H1 (cell line): ENCODE measurements around the gene BRPF1. TPM values are rescaled to one million over a fixed set of nuclear protein-coding genes. Genes with fewer than 3 reads are reported as not detected.

Experiments used
- CTCF ChIA-PET: fragments of 300-600 bp; sonication (Branson Sonifier 250); formaldehyde crosslinking; loops from one replicate; lab custom pipeline; 2021; ENCODE audit not compliant: partially characterized antibody; lab: Charles Lee
- POLR2A ChIA-PET: fragments of 300-600 bp; sonication (Branson Sonifier 250); formaldehyde crosslinking; loops from one replicate; lab custom pipeline; 2021; ENCODE audit warnings: inconsistent platforms; ENCODE audit not compliant: partially characterized antibody; lab: Charles Lee
- DNase-seq, 2 experiments: peaks; one replicate each; pipeline versions ENCODE4 v3.0.0 to v3.0.0-alpha.2; 2010 to 2022; ENCODE audit warnings: low spot score in 2 of 2, low read depth in 1 of 2, mixed read lengths in 1 of 2
- FAIRE-seq: peaks from 2 replicates; lab custom pipeline; 2011; peaks lifted over from hg19 to GRCh38; lab: Jason Lieb, UNC
- H2AFZ ChIP-seq: 2 replicates; pipeline ENCODE4 v1.8.1; 2012; ENCODE audit warnings: low read length, inconsistent platforms
- H2AK5ac ChIP-seq: 2 replicates; pipeline ENCODE4 v1.6.1; 2013; ENCODE audit warnings: low read depth, low read length
- H2BK120ac ChIP-seq: replicated peaks from 2 replicates; pipeline ENCODE3; 2013; ENCODE audit warnings: low read depth, low read length, inconsistent platforms
- H2BK12ac ChIP-seq: 2 replicates; pipeline ENCODE4 v1.6.1; 2013; ENCODE audit warnings: low read depth, low read length
- H2BK15ac ChIP-seq: 2 replicates; pipeline ENCODE4 v1.6.1; 2013; ENCODE audit warnings: low read length
- H2BK20ac ChIP-seq: 2 replicates; pipeline ENCODE4 v1.6.1; 2013; ENCODE audit warnings: low read length
- H2BK5ac ChIP-seq: 2 replicates; pipeline ENCODE4 v1.6.1; 2013; ENCODE audit warnings: low read depth, low read length
- H3K14ac ChIP-seq: 2 replicates; pipeline ENCODE4 v1.6.1; 2013; ENCODE audit warnings: inconsistent platforms; ENCODE audit not compliant: insufficient read length
- H3K18ac ChIP-seq: 2 replicates; pipeline ENCODE4 v1.6.1; 2013; ENCODE audit warnings: low read length; ENCODE audit errors: extremely low read depth
- H3K23ac ChIP-seq: 2 replicates; pipeline ENCODE4 v1.6.1; 2013; ENCODE audit warnings: inconsistent platforms; ENCODE audit not compliant: insufficient read length
- H3K23me2 ChIP-seq: 2 replicates; pipeline ENCODE4 v1.6.1; 2013; ENCODE audit warnings: low read depth, low read length
- H3K27ac ChIP-seq: 2 replicates; pipeline ENCODE4 v1.6.1; 2011; ENCODE audit warnings: low read depth, low read length, inconsistent platforms
- H3K27me3 ChIP-seq, 4 experiments: replicated peaks in 1 of 4; 1 replicate in 1 of 4; 2 replicates in 3 of 4; pipeline versions ENCODE4 v1.6.1 to v1.8.1; 2011 to 2013; ENCODE audit warnings: low read length in 3 of 4, mild to moderate bottlenecking in 3 of 4, inconsistent platforms in 2 of 4, mixed read lengths in 2 of 4, moderate library complexity in 1 of 4; ENCODE audit not compliant: control insufficient read depth in 3 of 4, insufficient read depth in 3 of 4; ENCODE audit errors: extremely low read depth in 1 of 4
- H3K36me3 ChIP-seq, 4 experiments: 2 replicates each; pipeline versions ENCODE4 v1.6.1 to v1.8.1; 2011 to 2013; ENCODE audit warnings: mild to moderate bottlenecking in 4 of 4, low read length in 3 of 4, moderate library complexity in 2 of 4, control low read depth in 1 of 4, inconsistent platforms in 1 of 4; ENCODE audit not compliant: insufficient read depth in 4 of 4, control insufficient read depth in 2 of 4
- H3K4ac ChIP-seq: replicated peaks from 2 replicates; pipeline ENCODE3; 2013; ENCODE audit warnings: low read length, low read depth, mixed read lengths, inconsistent platforms; ENCODE audit not compliant: insufficient read length
- H3K4me1 ChIP-seq, 4 experiments: replicated peaks in 1 of 4; 1 replicate in 1 of 4; 2 replicates in 3 of 4; pipeline versions ENCODE4 v1.6.1 to v1.8.1; 2011 to 2013; ENCODE audit warnings: low read length in 3 of 4, inconsistent platforms in 2 of 4, mixed read lengths in 1 of 4; ENCODE audit not compliant: insufficient read depth in 4 of 4, control insufficient read depth in 3 of 4
- H3K4me2 ChIP-seq, 2 experiments: 2 replicates each; pipeline versions ENCODE4 v1.6.1 to v1.8.1; 2011 to 2013; ENCODE audit warnings: low read depth in 2 of 2, low read length in 2 of 2, control low read depth in 1 of 2, inconsistent platforms in 1 of 2, mild to moderate bottlenecking in 1 of 2; ENCODE audit not compliant: insufficient read depth in 1 of 2
- H3K4me3 ChIP-seq, 4 experiments: fragments of 200-600, 300-600 bp in 1 of 4; sonication (generic), shearing (Covaris generic), sonication (Bioruptor Twin) in 1 of 4; 2 replicates each; pipeline versions ENCODE4 v1.5.1 to v1.8.1; 2011 to 2016; ENCODE audit warnings: low read length in 4 of 4, low read depth in 3 of 4, control low read depth in 2 of 4, inconsistent platforms in 2 of 4, mild to moderate bottlenecking in 2 of 4, mixed read lengths in 1 of 4, moderate library complexity in 1 of 4; ENCODE audit not compliant: insufficient read depth in 2 of 4; ENCODE audit errors: extremely low read depth in 1 of 4
- H3K56ac ChIP-seq: replicated peaks from 2 replicates; pipeline ENCODE3; 2013; ENCODE audit warnings: low read depth, mild to moderate bottlenecking, mixed read lengths, low read length, inconsistent platforms; ENCODE audit not compliant: insufficient read length
- H3K79me1 ChIP-seq: 2 replicates; pipeline ENCODE4 v1.6.1; 2013; ENCODE audit warnings: low read depth, low read length, control low read depth
- H3K79me2 ChIP-seq, 2 experiments: 2 replicates each; pipeline versions ENCODE4 v1.6.1 to v1.8.1; 2012 to 2013; ENCODE audit warnings: low read length in 2 of 2, mild to moderate bottlenecking in 2 of 2, inconsistent platforms in 1 of 2; ENCODE audit not compliant: insufficient read depth in 2 of 2, control insufficient read depth in 1 of 2
- H3K9ac ChIP-seq, 4 experiments: replicated peaks in 1 of 4; 1 replicate in 1 of 4; 2 replicates in 3 of 4; pipeline versions ENCODE4 v1.6.1 to v1.8.1; 2011 to 2013; ENCODE audit warnings: low read depth in 3 of 4, low read length in 3 of 4, control low read depth in 2 of 4, mild to moderate bottlenecking in 2 of 4, moderate library complexity in 2 of 4, inconsistent platforms in 1 of 4; ENCODE audit errors: extremely low read depth in 1 of 4
- H3K9me3 ChIP-seq, 2 experiments: 2 replicates each; pipeline versions ENCODE4 v1.6.1 to v1.8.1; 2012 to 2013; ENCODE audit warnings: mild to moderate bottlenecking in 2 of 2, moderate library complexity in 2 of 2, control low read depth in 1 of 2, inconsistent platforms in 1 of 2, low read depth in 1 of 2, low read length in 1 of 2, mixed read lengths in 1 of 2; ENCODE audit not compliant: insufficient read depth in 2 of 2
- H4K20me1 ChIP-seq, 2 experiments: replicated peaks in 1 of 2; 2 replicates each; pipeline versions ENCODE3 to v1.8.1; 2011 to 2013; ENCODE audit warnings: inconsistent platforms in 2 of 2, low read length in 2 of 2, mild to moderate bottlenecking in 1 of 2; ENCODE audit not compliant: insufficient read depth in 2 of 2, control insufficient read depth in 1 of 2
- H4K5ac ChIP-seq: 2 replicates; pipeline ENCODE4 v1.6.1; 2013; ENCODE audit warnings: low read length, low read depth, mixed read lengths, inconsistent platforms; ENCODE audit not compliant: insufficient read length
- H4K8ac ChIP-seq: 2 replicates; pipeline ENCODE4 v1.8.0; 2013; ENCODE audit warnings: mild to moderate bottlenecking, moderate library complexity, low read length, inconsistent platforms; ENCODE audit not compliant: insufficient read depth; ENCODE audit errors: extremely low read depth
- H4K91ac ChIP-seq: replicated peaks from 2 replicates; pipeline ENCODE3; 2013; ENCODE audit warnings: low read length, mixed read lengths, inconsistent platforms; ENCODE audit not compliant: insufficient read length
- ASH2L ChIP-seq: fragments of 200-600, 300-600 bp; sonication (generic); IDR thresholded peaks from one replicate; pipeline ENCODE4 v1.7.1; 2017; ENCODE audit warnings: low read length
- CREB1 ChIP-seq: IDR thresholded peaks from 2 replicates; pipeline ENCODE4 v1.6.1; 2012; ENCODE audit warnings: inconsistent platforms
- CTCF ChIP-seq, 3 experiments: IDR thresholded peaks; 1 replicate in 2 of 3; 2 replicates in 1 of 3; pipeline versions ENCODE4 v1.5.1 to v1.6.1; 2011; ENCODE audit warnings: low read length in 3 of 3, mild to moderate bottlenecking in 3 of 3, inconsistent platforms in 2 of 3, low read depth in 1 of 3, moderate library complexity in 1 of 3; ENCODE audit not compliant: insufficient read depth in 1 of 3; ENCODE audit errors: control extremely low read depth in 1 of 3
- E2F6 ChIP-seq: IDR thresholded peaks from 2 replicates; pipeline ENCODE4 v1.6.1; 2012; ENCODE audit warnings: inconsistent platforms
- EGR1 ChIP-seq: IDR thresholded peaks from 2 replicates; pipeline ENCODE4 v1.6.1; 2011; ENCODE audit warnings: low read depth, low read length, borderline replicate concordance
- HDAC2 ChIP-seq, 2 experiments: fragments of 300-600 bp in 1 of 2; sonication (generic) in 1 of 2; IDR thresholded peaks; 2 replicates each; pipeline ENCODE4 v1.6.1; 2011 to 2012; ENCODE audit warnings: low read depth in 2 of 2, low read length in 2 of 2, mild to moderate bottlenecking in 2 of 2, moderate library complexity in 2 of 2, borderline replicate concordance in 1 of 2, inconsistent platforms in 1 of 2
- KDM5A ChIP-seq: fragments of 200-600 bp; IDR thresholded peaks from 2 replicates; pipeline ENCODE4 v1.7.1; 2012; ENCODE audit warnings: mild to moderate bottlenecking, low read length, inconsistent platforms, mixed read lengths
- RAD21 ChIP-seq, 2 experiments: IDR thresholded peaks in 1 of 2; conservative IDR thresholded peaks in 1 of 2; 2 replicates each; pipeline ENCODE4 v1.6.1; 2011; ENCODE audit warnings: low read depth in 2 of 2, low read length in 2 of 2, improper control_type of control experiment in 1 of 2, inconsistent platforms in 1 of 2, mild to moderate bottlenecking in 1 of 2, moderate library complexity in 1 of 2
- SIN3A ChIP-seq, 2 experiments: IDR thresholded peaks in 1 of 2; conservative IDR thresholded peaks in 1 of 2; 2 replicates each; pipeline ENCODE4 v1.6.1; 2011 to 2012; ENCODE audit warnings: low read length in 2 of 2, improper control_type of control experiment in 1 of 2, low read depth in 1 of 2, mild to moderate bottlenecking in 1 of 2
- SIX5 ChIP-seq: IDR thresholded peaks from 2 replicates; pipeline ENCODE4 v1.6.1; 2011; ENCODE audit warnings: mild to moderate bottlenecking, low read depth, low read length
- WGBS, 2 experiments: shearing (Covaris generic) in 1 of 2; methylation state at CpG; one replicate each; pipeline versions ENCODE4 v1.1.6 to v1.1.7; 2013 to 2015; ENCODE audit warnings: low lambda C conversion rate in 2 of 2, mixed read lengths in 2 of 2, inconsistent platforms in 1 of 2, low coverage in 1 of 2, missing lambda C conversion rate in 1 of 2; ENCODE audit not compliant: insufficient replicate concordance in 2 of 2, insufficient coverage in 1 of 2, insufficient read length in 1 of 2; ENCODE audit errors: extremely low coverage in 1 of 2, missing lambda C conversion rate in 1 of 2; 5-methylcytosine and 5-hydroxymethylcytosine counted together
- polyA plus RNA-seq, 7 experiments: library from polyadenylated mRNA; depleted of rRNA in 3 of 7; stranded (reverse) in 5 of 7; unstranded in 2 of 7; fragments of >200 nt in 5 of 7; fragments of 200-250 nt in 2 of 7; gene quantifications; 1 replicate in 5 of 7; 2 replicates in 1 of 7; 4 replicates in 1 of 7; pipeline versions ENCODE4 v1.2.1 to v1.2.3, GENCODE V29; 2011 to 2013; ENCODE audit warnings: missing spikeins in 2 of 7, mixed read lengths in 2 of 7
- total RNA-seq: library from RNA; stranded (reverse); fragmentation: NEBNext Ultra II Directional; extraction: Animal tissue kit (Norgen Biotek cat#: 25700); gene quantifications from 2 replicates; pipeline ENCODE4 v1.2.1, GENCODE V29; 2021

The BRPF1 gene
- total and polyA plus RNA-seq, 2 of the 8 experiments (the other 6 are each of a cell fraction or from before 2014, with no cell fraction given), result 11.3 to 21.7 TPM

GRCh38 chr3:9712415-9712814 is 19.1 kb upstream of the BRPF1 start:
- no peak overlapping the region for H2BK12ac ChIP-seq
- H4K5ac ChIP-seq, result no peak overlapping the region
- no peak overlapping the region for H3K14ac ChIP-seq
- H3K79me2 ChIP-seq, result no peaks in the 10 kb centered on the region
- DNase-seq (no peak), FAIRE-seq (no peak)
- H2AFZ ChIP-seq, result no peak overlapping the region
- H2BK20ac ChIP-seq, result no peak overlapping the region
- H3K23ac ChIP-seq, result no peak overlapping the region
- H3K18ac ChIP-seq, result no peak overlapping the region
- peaks cover 0 to 3% (median 0%) of the 10 kb centered on the region in 4 experiments; a peak in 2 of 7 replicates for H3K27me3 ChIP-seq
- WGBS, 2 experiments, result 76% methylated on average over 2 of the region's 2 CpGs; no CpG with 5 or more reads in 1 of the 2 experiments
- H3K27ac ChIP-seq, result no peak overlapping the region
- ChIA-PET POLR2A (interaction anchor here (1.2 kb wide), 1 partner anchor 12 kb away, joined by 3 read pairs; no protein-coding TSS in a partner anchor), CTCF (interaction anchor here (0.9 to 8.8 kb wide), 6 partner anchors 10 to 741 kb away, joined by 3 to 84 read pairs (median 4); no protein-coding TSS in a partner anchor)
- no peak overlapping the region for H3K56ac ChIP-seq
- H4K91ac ChIP-seq, result no peak overlapping the region
- H4K20me1 ChIP-seq, result peaks cover 0 to 2% of the 10 kb centered on the region in 2 experiments
- no peak overlapping the region for H3K4ac ChIP-seq
- H3K4me1 ChIP-seq, result peaks cover 0 to 3% (median 0%) of the 10 kb centered on the region in 4 experiments; a peak in 1 of 7 replicates
- H3K79me1 ChIP-seq, result no peaks in the 10 kb centered on the region
- no peak overlapping the region for H2BK5ac ChIP-seq
- no peak overlapping the region for H3K9ac ChIP-seq
- no peak overlapping the region for H2BK15ac ChIP-seq
- no peak overlapping the region for H2BK120ac ChIP-seq
- no peak overlapping the region for H3K4me3 ChIP-seq
- H4K8ac ChIP-seq, result no peak overlapping the region
- H3K4me2 ChIP-seq, result no peak overlapping the region
- no peak overlapping the region for H2AK5ac ChIP-seq
- peaks cover 4% of the 10 kb centered on the region; the same call in 1 of the 2 replicates for H3K23me2 ChIP-seq
- H3K36me3 ChIP-seq, result no peaks in the 10 kb centered on the region
- no peaks in the 10 kb centered on the region for H3K9me3 ChIP-seq
- TF ChIP-seq RAD21 (IDR thresholded peaks at IDR 0.05 in 1 of 2, conservative IDR thresholded peaks at IDR 0.05 in 1 of 2; ENCODE audit: low read depth in 2 of 2, low read length in 2 of 2) (no peak), CTCF (IDR thresholded peaks at IDR 0.05; ENCODE audit: control extremely low read depth in 1 of 3, insufficient read depth in 1 of 3, low read depth in 1 of 3, low read length in 3 of 3) (no peak), E2F6 (no peak), HDAC2 (IDR thresholded peaks at IDR 0.05; ENCODE audit: borderline replicate concordance in 1 of 2, low read depth in 2 of 2, low read length in 2 of 2) (no peak), SIN3A (conservative IDR thresholded peaks at IDR 0.05 in 1 of 2, IDR thresholded peaks at IDR 0.05 in 1 of 2; ENCODE audit: low read depth in 1 of 2, low read length in 2 of 2) (no peak), KDM5A (no peak), EGR1 (no peak), ASH2L (no peak), CREB1 (no peak), SIX5 (no peak)
